Tibial nerve (tissue), 4 donors: ENCODE data around the gene MAML2. TPM values are rescaled to one million over a fixed set of nuclear protein-coding genes. Genes with fewer than 3 reads are reported as not detected.

ENCODE experiments used
- DNase-seq, 2 donors: peaks; one replicate each; pipeline ENCODE4 v3.0.0-alpha.2; 2019; ENCODE audit warnings: low spot score in 2 of 2
- H3K27ac ChIP-seq, 4 donors: fragments of 200-600 bp; sonication (generic) in 3 of 4; one replicate each; pipeline ENCODE4 v1.5.1; 2017 to 2019; ENCODE audit warnings: mild to moderate bottlenecking in 1 of 4
- H3K27me3 ChIP-seq, 2 donors: fragments of 200-600 bp; sonication (generic) in 1 of 2; one replicate each; pipeline versions ENCODE4 v1.5.1 to v1.6.0; 2017 to 2019
- H3K36me3 ChIP-seq, 3 donors: fragments of 200-600 bp; sonication (generic); one replicate each; pipeline ENCODE4 v1.5.1; 2018 to 2019
- H3K4me1 ChIP-seq, 4 donors: fragments of 200-600 bp; sonication (generic) in 3 of 4; one replicate each; pipeline ENCODE4 v1.5.1; 2017 to 2019
- H3K4me3 ChIP-seq, 4 donors: fragments of 200-600 bp; sonication (generic) in 3 of 4; one replicate each; pipeline ENCODE4 v1.5.1; 2017 to 2019; ENCODE audit warnings: mild to moderate bottlenecking in 1 of 4, moderate library complexity in 1 of 4
- H3K9me3 ChIP-seq, 4 donors: fragments of 200-600 bp; sonication (generic) in 3 of 4; one replicate each; pipeline ENCODE4 v1.5.1; 2017 to 2019
- EP300 ChIP-seq, 2 donors: sonication (generic); formaldehyde crosslinking; IDR thresholded peaks; one replicate each; pipeline ENCODE4 v1.6.1; 2017; ENCODE audit warnings: antibody characterized with exemption in 2 of 2, mild to moderate bottlenecking in 1 of 2
- POLR2A ChIP-seq, 2 donors: fragments of 450-650 bp; IDR thresholded peaks; one replicate each; pipeline ENCODE4 v1.6.1; 2017; ENCODE audit warnings: antibody characterized with exemption in 2 of 2, mild to moderate bottlenecking in 2 of 2, moderate library complexity in 2 of 2
- WGBS, 2 donors: methylation state at CpG; one replicate each; pipeline ENCODE4 v1.1.5; 2018; 5-methylcytosine and 5-hydroxymethylcytosine counted together
- total RNA-seq, 4 donors: library from RNA; depleted of rRNA; stranded (reverse); fragments of >200 nt; gene quantifications; one replicate each; pipeline ENCODE4 v1.1.0, GENCODE V29; 2016
- TF ChIP-seq, protein P1 (sequence below), 5 experiments: fragments of 200-600 bp in 3 of 5; fragments of 450-650 bp in 2 of 5; sonication (generic) in 3 of 5; IDR thresholded peaks; one replicate each; pipeline ENCODE4 v1.5.1; 2016 to 2019; ENCODE audit warnings: antibody characterized with exemption in 5 of 5, mild to moderate bottlenecking in 3 of 5, moderate library complexity in 2 of 5

The MAML2 gene
- total RNA-seq, 4 donors from 2014 or later: 20.5 to 38.4 (median 27.9) TPM

DNA sequence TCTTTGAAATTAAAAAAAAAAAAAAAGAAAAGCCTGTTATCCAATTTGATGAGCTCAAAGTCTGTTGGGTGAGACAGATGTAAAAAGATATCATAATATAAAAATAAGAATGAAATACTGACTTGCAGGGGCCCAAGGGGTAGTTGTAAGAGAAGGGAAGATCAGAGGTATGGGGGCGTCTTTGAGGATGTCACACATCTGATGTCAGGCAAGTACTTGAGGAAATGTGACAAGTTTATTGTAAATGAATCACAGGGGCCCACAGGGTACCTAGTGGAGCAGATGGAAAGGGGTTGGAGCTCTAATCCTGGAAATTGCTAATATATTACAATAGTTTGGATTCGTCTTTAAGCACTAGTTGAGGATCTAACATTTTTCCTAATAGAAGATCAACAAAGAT is 131.6 kb downstream of the MAML2 start:
- Histone ChIP-seq H3K27me3 (no peaks in the 10 kb centered on the region), H3K9me3 (no peaks in the 10 kb centered on the region), H3K36me3 (no peaks in the 10 kb centered on the region), H3K4me1 (peaks cover 2 to 71% (median 54%) of the 10 kb centered on the region in 4 donors), H3K27ac (peak overlapping the region in 2 of 4 donors; percentile 80 to 92), H3K4me3 (no peak overlapping the region)
- DNase-seq: no peak
- 94 to 95% methylated on average over 2 of the region's 2 CpGs for WGBS, 2 donors
- TF ChIP-seq EP300 (IDR thresholded peaks at IDR 0.05) (no peak), POLR2A (IDR thresholded peaks at IDR 0.05) (no peak)
- TF ChIP-seq, protein P1, sequence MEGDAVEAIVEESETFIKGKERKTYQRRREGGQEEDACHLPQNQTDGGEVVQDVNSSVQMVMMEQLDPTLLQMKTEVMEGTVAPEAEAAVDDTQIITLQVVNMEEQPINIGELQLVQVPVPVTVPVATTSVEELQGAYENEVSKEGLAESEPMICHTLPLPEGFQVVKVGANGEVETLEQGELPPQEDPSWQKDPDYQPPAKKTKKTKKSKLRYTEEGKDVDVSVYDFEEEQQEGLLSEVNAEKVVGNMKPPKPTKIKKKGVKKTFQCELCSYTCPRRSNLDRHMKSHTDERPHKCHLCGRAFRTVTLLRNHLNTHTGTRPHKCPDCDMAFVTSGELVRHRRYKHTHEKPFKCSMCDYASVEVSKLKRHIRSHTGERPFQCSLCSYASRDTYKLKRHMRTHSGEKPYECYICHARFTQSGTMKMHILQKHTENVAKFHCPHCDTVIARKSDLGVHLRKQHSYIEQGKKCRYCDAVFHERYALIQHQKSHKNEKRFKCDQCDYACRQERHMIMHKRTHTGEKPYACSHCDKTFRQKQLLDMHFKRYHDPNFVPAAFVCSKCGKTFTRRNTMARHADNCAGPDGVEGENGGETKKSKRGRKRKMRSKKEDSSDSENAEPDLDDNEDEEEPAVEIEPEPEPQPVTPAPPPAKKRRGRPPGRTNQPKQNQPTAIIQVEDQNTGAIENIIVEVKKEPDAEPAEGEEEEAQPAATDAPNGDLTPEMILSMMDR (IDR thresholded peaks at IDR 0.05): no peak

DNA sequence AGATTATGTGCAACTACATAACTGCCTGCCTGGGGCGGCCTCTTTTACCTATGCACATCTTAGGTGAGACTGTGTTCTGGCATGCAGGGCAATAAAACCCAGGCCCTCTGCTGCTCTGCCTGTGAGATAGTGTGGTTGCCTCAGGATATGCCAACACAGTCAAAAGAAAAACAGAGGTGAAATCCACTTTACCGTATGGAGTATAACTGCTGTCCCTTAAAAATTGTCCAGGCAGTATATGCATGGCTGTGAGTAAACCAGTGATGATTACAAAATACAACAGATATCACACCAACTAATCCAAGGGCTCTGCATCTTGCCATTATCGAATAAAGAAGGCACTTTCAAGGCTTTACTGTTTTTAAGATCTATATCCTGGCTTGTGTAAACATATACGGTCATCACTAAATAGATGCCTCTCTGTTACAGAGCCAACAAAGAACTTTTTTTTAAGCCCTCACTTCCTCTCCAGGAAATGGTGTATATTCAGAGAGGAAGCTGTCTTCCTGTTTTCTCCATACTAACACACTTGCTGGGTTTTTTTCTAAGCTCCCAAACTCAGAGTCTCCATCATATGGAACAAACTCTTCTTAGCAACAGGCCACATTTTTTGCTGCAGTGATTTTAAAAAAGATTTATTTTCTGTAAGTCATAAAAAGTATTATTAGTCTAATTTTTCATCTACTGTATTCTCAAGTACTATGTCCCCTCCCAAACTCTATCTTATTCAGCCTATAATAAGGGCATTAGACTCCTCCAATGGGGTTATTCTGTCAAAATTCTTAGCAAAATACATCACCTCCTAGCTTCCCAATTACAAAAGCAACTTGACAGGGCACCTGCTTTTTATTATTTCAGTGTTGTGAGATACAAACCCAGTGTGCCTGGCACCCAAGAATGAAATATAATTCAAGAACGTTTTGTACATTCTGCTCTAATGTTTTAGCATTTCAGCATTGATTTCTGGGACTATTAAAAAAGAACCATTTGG is 135.2 kb downstream of the MAML2 start:
- peaks cover 0 to 51% (median 35%) of the 10 kb centered on the region in 4 donors for H3K4me1 ChIP-seq
- H3K9me3 ChIP-seq: no peaks in the 10 kb centered on the region
- DNase-seq: no peak
- peak overlapping the region in 3 of 4 donors; percentile 60 to 68 (median 66) for H3K27ac ChIP-seq
- no peaks in the 10 kb centered on the region for H3K27me3 ChIP-seq
- H3K4me3 ChIP-seq: no peak overlapping the region
- peak; percentile 27 to 66 for TF ChIP-seq EP300 (IDR thresholded peaks at IDR 0.05)
- no peak for TF ChIP-seq POLR2A (IDR thresholded peaks at IDR 0.05)
- TF ChIP-seq, protein P1 (IDR thresholded peaks at IDR 0.05): no peak
- WGBS, 2 donors: 53 to 56% methylated on average over 5 of the region's 5 CpGs
- no peaks in the 10 kb centered on the region for H3K36me3 ChIP-seq

DNA sequence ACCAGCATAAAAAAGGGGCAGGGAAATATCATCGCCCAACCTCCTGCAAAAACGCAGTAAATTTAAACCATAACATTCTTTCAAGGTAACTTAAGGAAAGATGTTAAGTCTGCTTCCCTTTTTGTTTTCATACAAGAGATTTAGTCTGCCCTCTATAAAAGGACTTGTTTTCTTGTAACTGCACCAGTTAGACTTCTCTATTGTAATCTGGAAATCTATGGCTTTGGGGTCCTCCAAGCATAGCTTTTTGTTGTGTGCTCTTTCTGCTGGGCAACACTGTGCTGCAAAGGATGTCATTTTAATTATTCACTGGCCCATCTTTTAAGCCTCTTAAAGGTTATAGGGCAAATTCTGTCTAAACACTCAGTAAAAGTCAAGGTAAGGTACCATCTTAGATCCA is 136.0 kb downstream of the MAML2 start:
- no peaks in the 10 kb centered on the region for H3K36me3 ChIP-seq
- H3K27ac ChIP-seq: peak overlapping the region in 3 of 4 donors; percentile 60 to 68 (median 66)

DNA sequence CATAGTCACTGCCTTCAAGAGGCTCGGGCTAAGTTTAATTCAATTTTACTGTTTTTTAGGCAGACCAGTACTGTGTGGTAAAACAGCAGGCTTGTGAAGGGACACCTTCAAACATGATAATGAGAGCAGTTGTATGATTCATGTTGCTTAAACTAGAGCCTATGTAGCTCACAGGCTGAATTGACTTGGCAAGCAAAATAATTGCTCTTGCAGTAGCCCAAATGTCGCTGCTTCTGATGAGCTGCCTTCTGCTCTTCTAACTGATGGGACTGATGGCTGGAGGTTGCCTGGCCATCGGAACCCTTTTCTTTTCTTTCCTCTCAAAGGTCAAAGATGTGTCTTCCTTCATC is 137.6 kb downstream of the MAML2 start:
- WGBS, 2 donors: 69 to 92% methylated on average over 3 of the region's 3 CpGs
- Histone ChIP-seq H3K9me3 (no peaks in the 10 kb centered on the region), H3K27ac (peak overlapping the region in 2 of 4 donors; percentile 36 to 52), H3K4me3 (no peak overlapping the region), H3K27me3 (no peaks in the 10 kb centered on the region), H3K36me3 (no peaks in the 10 kb centered on the region), H3K4me1 (peaks cover 0 to 49% (median 31%) of the 10 kb centered on the region in 4 donors)
- no peak for DNase-seq
- TF ChIP-seq EP300 (IDR thresholded peaks at IDR 0.05): no peak
- TF ChIP-seq POLR2A (IDR thresholded peaks at IDR 0.05): no peak
- TF ChIP-seq, protein P1 (IDR thresholded peaks at IDR 0.05): no peak

More for the DNA sequence above, 136.0 kb downstream of the MAML2 start:
- DNase-seq: no peak
- Histone ChIP-seq H3K9me3 (no peaks in the 10 kb centered on the region), H3K4me1 (peaks cover 0 to 43% (median 27%) of the 10 kb centered on the region in 4 donors), H3K27me3 (no peaks in the 10 kb centered on the region), H3K4me3 (no peak overlapping the region)
- 93 to 95% methylated on average over 2 of the region's 2 CpGs for WGBS, 2 donors
- TF ChIP-seq POLR2A (IDR thresholded peaks at IDR 0.05) (no peak), EP300 (IDR thresholded peaks at IDR 0.05) (no peak)
- TF ChIP-seq, protein P1 (IDR thresholded peaks at IDR 0.05): no peak
